GM19395 (cell line): ENCODE measurements around the gene PAN3.

Experiments
- ATAC-seq: cut with Tn5 transposase; IDR thresholded peaks from one replicate; pipeline ENCODE4 v1.9.1; 2021; ENCODE audit warnings: mild to moderate bottlenecking, moderate library complexity; ENCODE audit not compliant: unreplicated experiment

The PAN3 gene

DNA sequence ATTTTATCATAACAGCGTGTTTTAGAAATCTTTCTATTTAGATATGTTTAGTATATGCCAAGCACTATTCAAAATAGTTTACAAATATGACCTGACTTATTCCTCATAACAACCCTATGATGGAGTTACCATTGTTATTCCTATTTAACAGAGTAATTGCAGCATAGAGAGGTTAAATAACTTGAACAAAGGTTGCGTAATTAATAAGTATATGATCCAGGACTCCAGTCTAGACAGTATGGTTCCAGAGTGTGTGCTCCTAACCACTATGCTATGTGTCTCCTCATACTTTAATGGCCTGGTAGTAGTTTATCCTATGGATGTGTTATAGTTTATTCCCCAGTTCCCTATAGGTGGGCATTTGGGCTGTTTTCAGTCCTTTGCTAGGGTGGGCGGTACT is 145.3 kb downstream of the PAN3 start:
- no peak for ATAC-seq

- peak; percentile 79 for ATAC-seq
Observed at GRCh38 chr13:28286263-28286662, 147.9 kb downstream of the PAN3 start.

GRCh38 chr13:28297341-28297740 is 159.0 kb downstream of the PAN3 start:
- no peak for ATAC-seq

DNA sequence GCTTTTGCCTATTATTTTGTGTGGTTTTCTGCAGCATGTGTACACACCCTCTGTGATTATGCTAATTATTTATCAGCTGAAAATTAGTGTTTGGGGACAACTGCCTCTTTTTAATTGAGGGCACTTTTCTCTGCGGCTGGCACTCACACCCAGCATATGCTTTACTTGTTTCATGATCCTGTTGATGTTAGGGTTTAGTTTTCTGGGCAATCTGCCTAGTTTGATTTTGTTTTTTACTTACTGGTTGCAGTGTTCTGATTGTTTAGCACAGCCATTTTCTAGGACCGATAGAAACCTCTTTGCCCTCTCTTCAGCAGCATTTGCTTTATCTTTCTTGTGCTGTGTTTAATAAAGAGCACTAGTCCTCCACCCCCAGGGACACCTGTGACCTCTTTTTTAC is 161.6 kb downstream of the PAN3 start:
- ATAC-seq, result no peak

DNA sequence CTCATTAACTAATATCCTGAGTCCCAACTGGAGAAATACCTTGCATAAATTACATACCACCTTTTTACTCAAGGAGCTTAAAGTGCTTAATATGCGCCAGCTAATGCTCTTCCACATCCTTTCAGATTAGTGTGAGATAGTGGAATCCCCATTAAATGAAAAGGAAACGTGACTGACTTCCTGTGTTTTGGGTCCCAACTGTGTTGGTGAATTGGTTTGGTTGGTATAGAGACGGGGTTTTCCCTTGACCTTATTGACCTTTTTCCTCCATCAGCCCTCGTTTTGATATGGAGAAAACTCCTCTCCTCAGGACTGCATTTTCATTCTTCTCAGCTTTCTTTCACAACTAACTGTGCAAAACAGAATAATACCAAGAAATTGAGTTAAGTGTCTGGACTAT is 163.5 kb downstream of the PAN3 start:
- ATAC-seq, result no peak

GRCh38 chr13:28306325-28306724 is 168.0 kb downstream of the PAN3 start:
- no peak for ATAC-seq

- ATAC-seq, result no peak
Observed at GRCh38 chr13:28313579-28313978, 175.2 kb downstream of the PAN3 start.

DNA sequence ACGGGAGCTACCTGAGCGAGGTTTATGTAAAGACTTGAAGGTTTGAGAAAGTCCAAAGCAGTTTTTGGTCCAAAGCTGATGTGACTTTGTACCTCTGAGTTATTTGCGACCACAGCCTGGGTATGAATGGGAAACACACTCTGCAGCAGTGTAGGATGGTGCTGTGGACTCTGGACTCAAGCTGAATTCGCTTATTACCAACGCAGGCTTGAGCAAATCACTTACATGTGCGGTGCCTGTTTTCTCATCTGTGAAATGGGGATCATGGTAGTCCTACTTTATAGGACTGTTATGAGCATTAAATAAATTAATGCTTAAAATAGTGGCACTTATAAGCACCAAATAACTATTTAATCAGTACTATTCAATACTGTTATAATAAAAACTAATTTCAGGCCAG is 176.5 kb downstream of the PAN3 start:
- no peak for ATAC-seq

DNA sequence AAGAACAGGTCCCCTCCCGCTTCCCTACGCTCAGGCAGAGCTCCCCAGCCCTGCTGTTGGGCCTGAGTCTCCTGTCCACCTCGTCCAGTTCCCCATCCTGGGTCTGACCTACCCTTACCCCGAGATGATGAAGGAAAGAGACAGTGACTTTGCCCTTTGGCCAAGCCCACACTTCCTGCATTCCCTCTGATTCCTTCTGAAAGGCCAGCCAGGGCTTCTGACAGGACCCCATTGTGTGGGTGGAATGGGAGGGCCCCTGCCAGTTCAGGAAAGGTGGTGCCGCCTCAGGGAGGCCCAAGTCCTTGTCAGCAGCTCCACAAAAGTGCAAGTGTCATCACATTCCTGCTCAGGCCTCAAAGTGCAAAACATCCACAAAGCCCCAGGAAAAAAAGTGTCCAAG is 177.8 kb downstream of the PAN3 start:
- ATAC-seq, result no peak

GRCh38 chr13:28316836-28317235 is 178.5 kb downstream of the PAN3 start:
- no peak for ATAC-seq

DNA sequence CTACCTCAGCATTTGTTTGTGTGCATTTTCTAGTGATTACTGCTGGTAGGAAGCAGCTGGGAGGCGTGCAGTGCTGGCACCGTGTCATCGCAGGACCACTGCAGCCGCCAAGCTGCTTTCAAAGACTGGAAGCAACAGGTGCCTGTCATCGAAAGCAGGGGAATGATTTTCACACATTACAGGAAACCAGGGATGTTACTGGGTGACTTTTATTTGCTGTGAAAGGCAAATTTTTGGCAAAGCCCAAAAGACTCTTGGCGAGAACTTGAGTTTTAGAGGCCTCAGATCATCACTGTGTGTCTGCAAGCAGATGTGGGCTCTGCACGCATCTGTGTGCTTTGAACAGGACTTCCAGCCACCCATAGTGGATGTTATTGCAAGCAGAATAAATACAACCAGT is 180.2 kb downstream of the PAN3 start:
- ATAC-seq, result no peak

- ATAC-seq, result no peak
Observed at GRCh38 chr13:28319528-28319927, 181.2 kb downstream of the PAN3 start.

GRCh38 chr13:28320209-28320608 is 181.9 kb downstream of the PAN3 start:
- ATAC-seq, result no peak

GRCh38 chr13:28320884-28321574 is 182.7 kb downstream of the PAN3 start:
- no peak for ATAC-seq

- no peak for ATAC-seq
Observed at GRCh38 chr13:28321756-28322155, 183.4 kb downstream of the PAN3 start.

- no peak for ATAC-seq
Observed at GRCh38 chr13:28322256-28322905, 184.0 kb downstream of the PAN3 start.

DNA sequence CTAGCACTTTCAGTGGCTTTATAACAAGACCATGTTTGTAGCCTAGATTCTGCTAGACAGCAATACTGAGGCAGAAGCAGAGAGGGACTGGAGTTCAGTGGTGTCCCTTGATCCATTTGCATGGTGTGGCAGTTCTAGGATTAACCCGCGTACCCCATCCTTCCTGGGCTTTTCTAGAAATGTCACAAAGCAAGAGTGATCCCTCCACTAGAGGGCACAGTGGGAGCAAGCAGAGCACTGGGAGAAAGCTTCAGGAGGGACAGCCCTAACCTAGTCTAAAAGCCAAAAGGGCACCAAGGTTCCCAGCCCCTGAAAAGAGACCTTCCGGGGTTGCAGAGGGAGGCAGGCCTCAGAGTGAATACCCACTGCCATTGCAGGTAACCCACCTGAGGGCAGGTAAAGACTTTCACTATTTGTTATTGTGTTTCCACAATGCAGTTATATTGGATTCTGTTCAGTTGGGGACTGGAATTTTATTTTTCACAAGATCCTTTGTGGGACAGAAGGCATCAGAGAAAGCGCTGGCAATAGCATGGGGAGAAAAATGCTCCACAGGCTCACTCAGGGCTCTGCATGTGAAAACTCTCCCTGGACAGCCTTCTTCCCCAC is 185.9 kb downstream of the PAN3 start:
- no peak for ATAC-seq

- ATAC-seq, result no peak
Observed at GRCh38 chr13:28325022-28325421, 186.7 kb downstream of the PAN3 start.

DNA sequence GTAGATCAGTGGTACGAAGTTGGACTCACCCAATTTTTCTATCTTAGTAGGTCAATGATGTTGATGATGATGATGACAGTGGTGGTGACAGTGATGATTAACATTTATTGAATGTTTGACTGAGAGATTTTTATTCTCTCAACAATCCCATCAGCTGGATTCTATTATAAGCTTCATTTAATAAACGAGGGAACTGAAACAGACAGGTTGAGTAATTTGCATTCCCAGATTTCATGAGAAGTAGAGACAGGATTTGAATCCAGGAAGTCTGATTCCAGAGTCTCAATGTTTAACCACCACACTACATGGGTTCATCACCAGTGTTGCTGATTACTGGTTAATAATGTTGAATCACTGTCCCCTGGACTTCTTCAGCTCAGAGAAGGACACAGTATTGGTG is 187.7 kb downstream of the PAN3 start:
- ATAC-seq, result no peak

DNA sequence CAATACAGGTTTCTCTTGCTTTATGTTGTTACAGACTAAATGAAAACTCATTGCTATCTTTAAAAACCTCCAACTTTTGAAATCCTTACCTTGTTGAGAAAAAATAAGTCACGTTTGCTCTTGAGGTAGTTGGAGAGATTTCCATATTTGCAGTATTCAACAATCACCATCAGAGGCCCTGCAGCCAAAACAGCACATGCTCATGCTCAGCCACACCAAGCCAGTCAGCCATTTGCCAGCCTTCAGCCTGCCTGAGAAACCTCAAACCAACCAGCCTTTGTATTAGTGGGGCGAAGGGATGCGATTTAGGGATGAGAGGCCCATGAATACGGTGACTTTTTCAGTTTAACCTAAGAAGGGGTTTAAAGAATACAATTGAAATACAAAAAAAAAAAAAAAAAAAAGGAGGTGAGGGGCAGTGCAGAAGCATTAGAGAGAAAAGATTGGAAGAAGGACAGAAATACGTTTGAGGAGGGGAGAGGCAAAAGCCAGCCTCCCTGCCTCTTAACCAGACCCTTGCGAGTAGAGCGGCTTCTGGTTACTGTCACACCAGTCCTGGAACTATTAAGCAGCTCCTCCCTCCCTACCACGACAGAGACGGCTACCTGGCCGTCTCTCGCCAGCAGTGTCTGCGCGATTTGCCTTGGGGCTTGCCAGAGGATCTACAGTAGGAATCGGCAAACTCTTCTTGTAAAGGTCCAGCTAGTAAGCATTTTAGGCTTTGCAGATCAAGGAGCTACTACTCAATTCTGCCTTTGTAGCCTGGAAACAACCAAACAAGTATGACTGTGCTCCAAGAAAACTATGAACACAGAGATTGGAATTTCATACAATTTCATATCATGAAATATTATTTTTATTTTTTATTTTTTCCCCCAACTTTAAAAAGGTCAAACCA is 189.3 kb downstream of the PAN3 start:
- no peak for ATAC-seq

- no peak for ATAC-seq
Observed at GRCh38 chr13:28328271-28328607, 189.9 kb downstream of the PAN3 start.
